Measurements from ENCODE around the gene LPP. TPM values are rescaled to one million over a fixed set of nuclear protein-coding genes. Genes with fewer than 3 reads are reported as not detected.

The LPP gene
- total and polyA plus RNA-seq, 9 of the 15 experiments (the other 6 are each of a cell fraction or from before 2014, with no cell fraction given) = 0.07 to 0.18 TPM; not detected in 7

GRCh38 chr3:188151438-188151837 lies 2.5 kb upstream of the LPP start:
- Histone ChIP-seq H3K9me1 (ENCODE audit: control insufficient read depth, insufficient read depth, low read length) (no peaks in the 10 kb centered on the region), H2AFZ (ENCODE audit: low read depth, low read length) (no peak overlapping the region), H3K79me2 (ENCODE audit: control insufficient read depth, insufficient read depth, low read length) (no peaks in the 10 kb centered on the region), H3K9ac (ENCODE audit: insufficient read depth in 1 of 2, low read depth in 2 of 2, low read length in 2 of 2) (no peak overlapping the region), H3K27me3 (ENCODE audit: control insufficient read depth in 2 of 2, insufficient read depth in 2 of 2, low read length in 2 of 2) (peaks cover 0 to 17% of the 10 kb centered on the region in 2 experiments; a peak in 4 of 5 replicates), H3K4me1 (replicated peaks in 1 of 2; ENCODE audit: control insufficient read depth in 2 of 2, insufficient read depth in 2 of 2, low read length in 2 of 2) (no peaks in the 10 kb centered on the region; a peak in 1 of 5 replicates), H3K9me3 (replicated peaks; ENCODE audit: control insufficient read depth, insufficient read depth, low read depth, low read length) (no peaks in the 10 kb centered on the region), H3K27ac (ENCODE audit: extremely low read depth, low read depth, low read length) (no peak overlapping the region), H3K36me3 (ENCODE audit: control insufficient read depth, insufficient read depth, low read length) (no peaks in the 10 kb centered on the region), H4K20me1 (replicated peaks; ENCODE audit: control insufficient read depth, insufficient read depth, low read length) (0 out of 2 replicates have a peak, but pooled peaks cover 3% of the 10 kb centered on the region), H3K4me3 (no peak overlapping the region), H3K4me2 (ENCODE audit: insufficient read depth, low read length) (no peak overlapping the region)
- DNase-seq (ENCODE audit: extremely low read depth in 1 of 4, low spot score in 3 of 4) (no peak), FAIRE-seq (no peak), ATAC-seq (no peak)
- BruUV-seq (replicated peaks) = no TSS peak
- TF ChIP-seq RNF2 (IDR thresholded peaks at IDR 0.05) = no peak
- no peak for TF ChIP-seq TAF7 (tag; IDR thresholded peaks at IDR 0.05)
- TF ChIP-seq ETV5 (CRISPR knock-in tag; IDR thresholded peaks at IDR 0.05; ENCODE audit: low read depth) = no peak
- no peak for TF ChIP-seq YY1 (IDR thresholded peaks at IDR 0.05; ENCODE audit: borderline replicate concordance in 1 of 3, control insufficient read depth in 1 of 3, extremely low read depth in 1 of 3, insufficient read depth in 3 of 3, insufficient read length in 1 of 3, insufficient replicate concordance in 2 of 3, low read depth in 1 of 3, low read length in 2 of 3)
- TF ChIP-seq CEBPZ (IDR thresholded peaks at IDR 0.05; ENCODE audit: borderline replicate concordance, low read depth, low read length) = no peak
- no peak for TF ChIP-seq CHD7 (IDR thresholded peaks at IDR 0.05; ENCODE audit: low read depth, low read length)
- intact Hi-C loops (cut with micrococcal nuclease) = no loop called here
- CTCF ChIA-PET (ENCODE audit: low intra/inter-chr PET ratio) = no interaction called here
- WGBS (ENCODE audit: insufficient coverage, low coverage, missing lambda C conversion rate) = 6% methylated on average over 4 of the region's 4 CpGs
- POLR2A ChIA-PET = no interaction called here
- in situ Hi-C loops (cut with MboI) = no loop called here

Measured in K562 (cell line).